ENCODE data around the gene SLC22A23. TPM values are rescaled to one million over a fixed set of nuclear protein-coding genes. Genes with fewer than 3 reads are reported as not detected.

Gene SLC22A23
- total RNA-seq, 6 donors from 2014 or later: 18.2 to 73.1 (median 28.3) TPM

GRCh38 chr6:3301506-3301905 is 155.3 kb downstream of the SLC22A23 start:
- Histone ChIP-seq H3K4me3 (no peak overlapping the region), H3K4me1 (no peaks in the 10 kb centered on the region), H3K36me3 (peaks cover 0 to 7% (median 0%) of the 10 kb centered on the region in 4 donors), H3K27me3 (no peaks in the 10 kb centered on the region), H3K9me3 (peaks cover 0 to 4% (median 0%) of the 10 kb centered on the region in 4 donors), H3K27ac (no peak overlapping the region)
- 94 to 96% methylated on average over 8 of the region's 8 CpGs for WGBS, 2 donors
- no peak for DNase-seq
- no peak for ATAC-seq (ENCODE audit: low FRiP score in 2 of 2)
- TF ChIP-seq CTCF (IDR thresholded peaks at IDR 0.05): no peak
- no peak for TF ChIP-seq POLR2A (IDR thresholded peaks at IDR 0.05)
- TF ChIP-seq POLR2AphosphoS5 (IDR thresholded peaks at IDR 0.05): no peak
- no peak for TF ChIP-seq EP300 (IDR thresholded peaks at IDR 0.05)

- Histone ChIP-seq H3K36me3 (peaks cover 0 to 9% (median 0%) of the 10 kb centered on the region in 4 donors), H3K4me3 (no peak overlapping the region), H3K9me3 (no peaks in the 10 kb centered on the region), H3K27ac (no peak overlapping the region), H3K27me3 (no peaks in the 10 kb centered on the region), H3K4me1 (no peaks in the 10 kb centered on the region)
- WGBS, 2 donors: 92 to 94% methylated on average over 10 of the region's 10 CpGs
- no peak for TF ChIP-seq POLR2A (IDR thresholded peaks at IDR 0.05)
- no peak for TF ChIP-seq CTCF (IDR thresholded peaks at IDR 0.05)
- no peak for TF ChIP-seq POLR2AphosphoS5 (IDR thresholded peaks at IDR 0.05)
- no peak for TF ChIP-seq EP300 (IDR thresholded peaks at IDR 0.05)
- ATAC-seq (ENCODE audit: low FRiP score in 2 of 2) (no peak), DNase-seq (no peak)
Measured at GRCh38 chr6:3299221-3299620, 157.6 kb downstream of the SLC22A23 start.

GRCh38 chr6:3297909-3298308 is 158.9 kb downstream of the SLC22A23 start:
- peaks cover 0 to 9% (median 0%) of the 10 kb centered on the region in 4 donors for H3K36me3 ChIP-seq
- no peak for TF ChIP-seq POLR2A (IDR thresholded peaks at IDR 0.05)
- no peak for TF ChIP-seq EP300 (IDR thresholded peaks at IDR 0.05)
- no peak for TF ChIP-seq POLR2AphosphoS5 (IDR thresholded peaks at IDR 0.05)
- no peak for TF ChIP-seq CTCF (IDR thresholded peaks at IDR 0.05)
- no peaks in the 10 kb centered on the region for H3K9me3 ChIP-seq
- no peaks in the 10 kb centered on the region for H3K27me3 ChIP-seq
- H3K4me3 ChIP-seq: no peak overlapping the region
- H3K4me1 ChIP-seq: no peaks in the 10 kb centered on the region
- DNase-seq: no peak
- no peak for ATAC-seq (ENCODE audit: low FRiP score in 2 of 2)
- H3K27ac ChIP-seq: no peak overlapping the region
- WGBS, 2 donors: 86 to 92% methylated on average over 8 to 11 of the region's 11 CpGs

GRCh38 chr6:3297006-3297405 is 159.8 kb downstream of the SLC22A23 start:
- Histone ChIP-seq H3K36me3 (peaks cover 0 to 13% (median 0%) of the 10 kb centered on the region in 4 donors), H3K27me3 (no peaks in the 10 kb centered on the region), H3K27ac (no peak overlapping the region), H3K9me3 (no peaks in the 10 kb centered on the region), H3K4me3 (no peak overlapping the region), H3K4me1 (no peaks in the 10 kb centered on the region)
- TF ChIP-seq EP300 (IDR thresholded peaks at IDR 0.05) (no peak), POLR2A (IDR thresholded peaks at IDR 0.05) (no peak), POLR2AphosphoS5 (IDR thresholded peaks at IDR 0.05) (no peak), CTCF (IDR thresholded peaks at IDR 0.05) (no peak)
- ATAC-seq (ENCODE audit: low FRiP score in 2 of 2): no peak
- DNase-seq: no peak
- whole genome bisulfite sequencing, 2 donors: 93 to 95% methylated on average over 9 of the region's 9 CpGs

GRCh38 chr6:3296537-3296936 is 160.3 kb downstream of the SLC22A23 start:
- Histone ChIP-seq H3K27ac (no peak overlapping the region), H3K4me3 (no peak overlapping the region), H3K27me3 (no peaks in the 10 kb centered on the region), H3K9me3 (no peaks in the 10 kb centered on the region), H3K36me3 (peaks cover 0 to 13% (median 0%) of the 10 kb centered on the region in 4 donors), H3K4me1 (no peaks in the 10 kb centered on the region)
- TF ChIP-seq EP300 (IDR thresholded peaks at IDR 0.05): no peak
- no peak for TF ChIP-seq POLR2A (IDR thresholded peaks at IDR 0.05)
- no peak for TF ChIP-seq POLR2AphosphoS5 (IDR thresholded peaks at IDR 0.05)
- TF ChIP-seq CTCF (IDR thresholded peaks at IDR 0.05): no peak
- ATAC-seq (ENCODE audit: low FRiP score in 2 of 2): no peak
- no peak for DNase-seq
- WGBS, 2 donors: 89 to 95% methylated on average over 11 of the region's 11 CpGs
